Effector memory CD8-positive, alpha-beta T cell (primary cell): ENCODE measurements around the gene SPATS2L.

ENCODE experiments used
- ATAC-seq: fragments of 150-1000 bp; cut with Tn5 transposase; replicated peaks from 2 replicates; pipeline ENCODE4 v1.10.0; 2021; ENCODE audit warnings: mild to moderate bottlenecking, moderate library complexity
- DNase-seq, 3 experiments: peaks; one replicate each; pipeline ENCODE4 v3.0.0; 2021
- H3K27ac Mint-ChIP-seq, 2 donors: one replicate each; pipeline ENCODE4 v1.8.0; 2022; ENCODE audit warnings: mild to moderate bottlenecking in 2 of 2, mixed read lengths in 2 of 2, moderate library complexity in 2 of 2
- H3K27me3 Mint-ChIP-seq, 2 donors: one replicate each; pipeline ENCODE4 v1.8.0; 2022; ENCODE audit warnings: mixed read lengths in 2 of 2
- H3K36me3 Mint-ChIP-seq: one replicate; pipeline ENCODE4 v1.8.0; 2022; ENCODE audit warnings: mild to moderate bottlenecking, moderate library complexity, mixed read lengths; ENCODE audit not compliant: insufficient read depth
- H3K4me1 Mint-ChIP-seq, 2 donors: one replicate each; pipeline ENCODE4 v1.8.0; 2022; ENCODE audit warnings: low read depth in 2 of 2, mixed read lengths in 2 of 2
- H3K4me3 Mint-ChIP-seq, 2 donors: one replicate each; pipeline ENCODE4 v1.8.0; 2022; ENCODE audit warnings: mild to moderate bottlenecking in 2 of 2, mixed read lengths in 2 of 2, moderate library complexity in 2 of 2
- H3K9me3 Mint-ChIP-seq, 2 donors: one replicate each; pipeline ENCODE4 v1.8.0; 2022; ENCODE audit warnings: mixed read lengths in 2 of 2

The SPATS2L gene

GRCh38 chr2:200317975-200318374 is 11.5 kb downstream of the SPATS2L start:
- ATAC-seq, result no peak
- H3K4me3 Mint-ChIP-seq, result no peak overlapping the region
- H3K27me3 Mint-ChIP-seq, result peaks cover 0 to 8% of the 10 kb centered on the region in 2 donors
- peaks cover 0 to 18% of the 10 kb centered on the region in 2 donors for H3K4me1 Mint-ChIP-seq
- no peaks in the 10 kb centered on the region for H3K36me3 Mint-ChIP-seq
- no peak overlapping the region for H3K27ac Mint-ChIP-seq
- no peak for DNase-seq
- no peaks in the 10 kb centered on the region for H3K9me3 Mint-ChIP-seq

GRCh38 chr2:200318940-200319435 is 12.5 kb downstream of the SPATS2L start:
- no peak for ATAC-seq
- Mint-ChIP-seq H3K27me3 (peaks cover 0 to 8% of the 10 kb centered on the region in 2 donors), H3K27ac (no peak overlapping the region), H3K4me1 (peaks cover 0 to 11% of the 10 kb centered on the region in 2 donors), H3K9me3 (no peaks in the 10 kb centered on the region), H3K36me3 (no peaks in the 10 kb centered on the region), H3K4me3 (no peak overlapping the region)
- DNase-seq, result no peak

GRCh38 chr2:200319548-200320337 is 13.2 kb downstream of the SPATS2L start:
- Mint-ChIP-seq H3K4me3 (no peak overlapping the region), H3K9me3 (no peaks in the 10 kb centered on the region), H3K36me3 (no peaks in the 10 kb centered on the region), H3K27me3 (peaks cover 0 to 8% of the 10 kb centered on the region in 2 donors), H3K27ac (no peak overlapping the region), H3K4me1 (peaks cover 0 to 10% of the 10 kb centered on the region in 2 donors)
- DNase-seq (no peak), ATAC-seq (no peak)

DNA sequence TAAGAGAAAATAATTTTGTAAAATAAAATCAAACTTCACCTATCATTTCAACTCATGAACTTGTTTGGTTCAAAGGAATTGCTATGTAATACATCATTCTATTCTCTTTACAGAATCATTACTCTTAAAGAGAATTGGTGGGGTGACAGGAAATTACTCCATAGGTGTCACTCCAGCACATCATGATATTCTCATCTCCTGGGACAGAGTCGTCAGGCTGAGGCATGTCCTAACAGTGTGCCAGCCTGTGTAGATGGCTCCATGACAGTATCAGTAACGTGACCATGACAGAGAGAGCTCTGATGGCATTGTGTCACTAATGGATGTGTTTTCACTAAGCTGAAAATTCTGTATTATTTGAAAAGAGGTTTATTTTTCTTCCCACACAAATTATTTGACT is 13.9 kb downstream of the SPATS2L start:
- ATAC-seq (no peak), DNase-seq (no peak)
- H3K4me3 Mint-ChIP-seq, result no peak overlapping the region

DNA sequence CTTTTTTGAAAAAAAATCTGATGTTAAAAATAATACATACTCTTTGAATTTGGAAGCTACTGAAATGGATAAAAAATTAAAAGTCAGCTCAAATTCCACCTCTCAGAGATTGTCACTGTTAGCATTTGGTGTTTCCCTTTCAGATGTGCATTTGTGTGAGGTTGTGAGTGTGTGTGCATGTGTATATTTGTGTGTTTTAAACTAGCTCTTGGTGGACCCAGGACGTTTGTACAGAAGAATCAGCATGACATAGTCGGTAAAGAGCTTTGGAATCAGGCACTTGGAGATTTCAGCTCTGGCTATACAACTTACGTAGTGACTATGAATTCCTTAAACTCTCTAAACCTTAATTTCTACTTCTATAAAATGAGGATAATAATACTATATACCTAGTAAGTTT is 14.5 kb downstream of the SPATS2L start:
- ATAC-seq, result no peak
- no peak overlapping the region for H3K27ac Mint-ChIP-seq
- H3K4me1 Mint-ChIP-seq, result peaks cover 0 to 10% of the 10 kb centered on the region in 2 donors
- no peaks in the 10 kb centered on the region for H3K36me3 Mint-ChIP-seq
- H3K27me3 Mint-ChIP-seq, result peaks cover 0 to 8% of the 10 kb centered on the region in 2 donors
- DNase-seq, result no peak
- H3K4me3 Mint-ChIP-seq, result no peak overlapping the region
- H3K9me3 Mint-ChIP-seq, result no peaks in the 10 kb centered on the region

More for the DNA sequence above, 13.9 kb downstream of the SPATS2L start:
- peaks cover 0 to 8% of the 10 kb centered on the region in 2 donors for H3K27me3 Mint-ChIP-seq
- peaks cover 0 to 10% of the 10 kb centered on the region in 2 donors for H3K4me1 Mint-ChIP-seq
- H3K27ac Mint-ChIP-seq, result no peak overlapping the region
- no peaks in the 10 kb centered on the region for H3K36me3 Mint-ChIP-seq
- no peaks in the 10 kb centered on the region for H3K9me3 Mint-ChIP-seq

DNA sequence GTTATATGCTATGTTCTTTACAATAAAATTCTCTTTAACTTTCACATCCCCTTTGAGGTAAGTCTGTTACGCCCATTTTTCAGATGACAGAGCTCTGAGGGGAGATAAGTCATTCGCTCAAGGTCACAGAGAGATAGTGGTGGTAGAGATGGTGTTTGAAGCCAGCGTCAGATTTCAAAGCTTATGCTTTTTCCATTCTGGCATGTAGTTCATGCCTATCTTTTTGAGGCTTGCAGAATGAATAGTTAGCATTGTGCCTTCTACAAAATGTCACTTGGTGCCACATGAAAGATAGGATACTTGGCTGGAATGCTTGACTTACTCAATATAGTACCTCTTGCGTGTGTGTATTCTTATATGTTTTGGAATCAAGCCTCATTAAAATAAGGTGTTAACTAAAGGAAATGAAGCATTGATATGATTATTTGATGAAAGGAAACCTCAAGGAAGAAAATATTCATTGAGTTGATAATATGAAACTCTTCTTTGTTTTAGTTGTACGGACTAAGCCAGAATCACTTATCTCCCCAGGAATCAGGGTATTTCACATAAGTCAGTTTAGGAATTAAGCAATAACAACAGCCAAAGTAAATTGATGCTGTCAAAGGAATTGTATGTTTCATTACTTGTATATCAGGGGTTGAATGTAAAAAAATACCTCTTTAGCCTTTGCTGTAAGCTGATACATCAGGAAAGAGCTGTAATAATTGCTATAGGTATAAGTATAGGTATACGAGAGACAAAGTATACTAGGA is 15.5 kb downstream of the SPATS2L start:
- Mint-ChIP-seq H3K27ac (no peak overlapping the region), H3K36me3 (no peaks in the 10 kb centered on the region), H3K27me3 (peaks cover 0 to 8% of the 10 kb centered on the region in 2 donors), H3K4me1 (peaks cover 0 to 6% of the 10 kb centered on the region in 2 donors), H3K9me3 (no peaks in the 10 kb centered on the region), H3K4me3 (no peak overlapping the region)
- ATAC-seq (no peak), DNase-seq (no peak)

GRCh38 chr2:200322607-200323006 is 16.1 kb downstream of the SPATS2L start:
- no peaks in the 10 kb centered on the region for H3K36me3 Mint-ChIP-seq
- H3K27ac Mint-ChIP-seq, result no peak overlapping the region
- H3K27me3 Mint-ChIP-seq, result peaks cover 0 to 8% of the 10 kb centered on the region in 2 donors
- no peak for ATAC-seq
- H3K9me3 Mint-ChIP-seq, result no peaks in the 10 kb centered on the region
- H3K4me3 Mint-ChIP-seq, result no peak overlapping the region
- H3K4me1 Mint-ChIP-seq, result peaks cover 0 to 5% of the 10 kb centered on the region in 2 donors
- no peak for DNase-seq

DNA sequence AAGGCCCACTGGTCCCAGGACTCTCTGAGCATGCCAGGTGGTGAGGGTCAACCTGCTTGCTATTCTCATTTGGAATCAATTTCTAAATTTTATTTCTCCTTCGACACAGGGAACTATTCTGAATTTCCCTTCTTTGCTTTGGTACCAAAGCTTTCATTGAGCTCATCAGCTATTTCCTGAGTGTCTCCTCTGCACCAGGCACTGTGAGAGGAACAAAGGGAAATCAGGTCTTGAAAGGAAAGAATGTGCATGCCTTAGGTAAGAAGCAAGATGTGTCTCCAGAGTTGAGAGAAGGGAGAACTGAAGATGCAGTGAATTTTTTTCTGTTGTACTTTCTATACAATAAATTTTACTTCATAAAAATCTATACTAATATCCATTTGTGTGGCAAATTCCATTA is 17.9 kb downstream of the SPATS2L start:
- ATAC-seq, result no peak
- Mint-ChIP-seq H3K4me1 (peaks cover 0 to 5% of the 10 kb centered on the region in 2 donors), H3K27ac (no peak overlapping the region)

GRCh38 chr2:200329384-200329783 is 22.9 kb downstream of the SPATS2L start:
- Mint-ChIP-seq H3K36me3 (peaks cover 3% of the 10 kb centered on the region), H3K4me1 (no peaks in the 10 kb centered on the region), H3K4me3 (no peak overlapping the region), H3K9me3 (no peaks in the 10 kb centered on the region), H3K27ac (no peak overlapping the region), H3K27me3 (no peaks in the 10 kb centered on the region)
- no peak for ATAC-seq
- no peak for DNase-seq

More for the DNA sequence above, 17.9 kb downstream of the SPATS2L start:
- DNase-seq, result no peak
- no peaks in the 10 kb centered on the region for H3K36me3 Mint-ChIP-seq
- H3K4me3 Mint-ChIP-seq, result no peak overlapping the region
- no peaks in the 10 kb centered on the region for H3K27me3 Mint-ChIP-seq
- no peaks in the 10 kb centered on the region for H3K9me3 Mint-ChIP-seq

GRCh38 chr2:200329798-200330197 is 23.3 kb downstream of the SPATS2L start:
- Mint-ChIP-seq H3K9me3 (no peaks in the 10 kb centered on the region), H3K27me3 (no peaks in the 10 kb centered on the region), H3K4me1 (no peaks in the 10 kb centered on the region), H3K4me3 (no peak overlapping the region), H3K27ac (no peak overlapping the region), H3K36me3 (peaks cover 3% of the 10 kb centered on the region)
- ATAC-seq, result no peak
- no peak for DNase-seq

GRCh38 chr2:200330351-200331060 is 24.0 kb downstream of the SPATS2L start:
- peaks cover 3% of the 10 kb centered on the region for H3K36me3 Mint-ChIP-seq
- H3K27ac Mint-ChIP-seq, result no peak overlapping the region

DNA sequence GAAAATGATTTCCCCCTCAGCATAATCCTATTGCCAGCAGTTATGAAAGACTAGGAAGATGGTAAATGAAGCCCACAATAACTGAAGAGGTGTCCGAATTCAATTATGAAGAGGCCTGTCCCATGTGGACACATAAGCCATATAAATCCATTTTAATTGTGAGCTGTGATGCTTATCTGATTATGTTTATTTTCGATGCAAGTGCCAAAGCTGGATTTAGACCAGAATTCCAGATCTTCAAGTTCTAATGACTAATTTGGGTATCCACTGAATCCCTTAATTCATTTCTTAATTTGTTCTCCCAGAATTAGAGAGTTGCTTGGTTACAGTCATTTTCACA is 24.5 kb downstream of the SPATS2L start:
- no peaks in the 10 kb centered on the region for H3K9me3 Mint-ChIP-seq
- no peaks in the 10 kb centered on the region for H3K27me3 Mint-ChIP-seq
- H3K36me3 Mint-ChIP-seq, result peaks cover 3% of the 10 kb centered on the region
- no peak overlapping the region for H3K27ac Mint-ChIP-seq
- H3K4me1 Mint-ChIP-seq, result no peaks in the 10 kb centered on the region
- DNase-seq, result no peak
- H3K4me3 Mint-ChIP-seq, result no peak overlapping the region
- ATAC-seq, result no peak

More at GRCh38 chr2:200330351-200331060, 24.0 kb downstream of the SPATS2L start:
- Mint-ChIP-seq H3K27me3 (no peaks in the 10 kb centered on the region), H3K9me3 (no peaks in the 10 kb centered on the region), H3K4me1 (no peaks in the 10 kb centered on the region), H3K4me3 (no peak overlapping the region)
- no peak for ATAC-seq
- DNase-seq, result no peak

DNA sequence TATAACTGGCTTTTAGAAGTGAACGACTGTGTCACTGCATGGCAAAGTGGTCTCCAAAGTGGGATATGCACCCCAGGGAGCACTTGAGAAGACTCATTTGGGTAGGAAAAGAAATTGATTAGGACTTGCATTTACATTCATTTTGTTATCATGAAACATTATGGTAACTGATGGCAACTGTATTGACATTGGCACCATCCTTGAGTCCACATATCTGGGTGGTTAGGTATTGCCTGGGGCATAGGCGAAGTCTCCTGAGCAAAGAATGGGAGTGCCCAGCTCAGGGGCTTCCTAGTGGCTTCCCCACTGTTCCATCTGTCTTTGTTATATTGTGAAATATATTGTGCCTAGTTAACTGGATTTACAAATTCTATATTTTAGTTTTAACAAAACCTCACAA is 29.2 kb downstream of the SPATS2L start:
- Mint-ChIP-seq H3K4me1 (peaks cover 2 to 4% of the 10 kb centered on the region in 2 donors), H3K36me3 (peaks cover 3% of the 10 kb centered on the region), H3K27me3 (no peaks in the 10 kb centered on the region), H3K27ac (no peak overlapping the region), H3K9me3 (no peaks in the 10 kb centered on the region), H3K4me3 (no peak overlapping the region)
- DNase-seq, result no peak
- no peak for ATAC-seq
